ENCODE data around the gene TRIOBP. TPM values are rescaled to one million over a fixed set of nuclear protein-coding genes. Genes with fewer than 3 reads are reported as not detected.

The TRIOBP gene
- total and polyA plus RNA-seq, 2 donors (not counting 3 experiments of a cell fraction or from before 2014, with no cell fraction given): 60.6 to 104 TPM

GRCh38 chr22:37665487-37665886 lies 31.4 kb upstream of the TRIOBP start:
- intact Hi-C loops (cut with micrococcal nuclease): no loop called here
- FAIRE-seq (no peak), DNase-seq (ENCODE audit: low read depth, low spot score) (no peak)
- peaks cover 17% of the 10 kb centered on the region for H3K79me2 ChIP-seq (ENCODE audit: control insufficient read depth, insufficient read depth, low read length)
- no peaks in the 10 kb centered on the region for H3K4me1 ChIP-seq (ENCODE audit: control insufficient read depth, extremely low read depth, insufficient read depth, low read length)
- H3K27me3 ChIP-seq (ENCODE audit: control insufficient read depth in 2 of 2, insufficient read depth in 2 of 2, low read length in 2 of 2): no peaks in the 10 kb centered on the region
- peaks cover 0 to 10% of the 10 kb centered on the region in 2 experiments for H3K36me3 ChIP-seq (ENCODE audit: control insufficient read depth in 2 of 2, extremely low read depth in 1 of 2, insufficient read depth in 2 of 2, low read length in 2 of 2)
- dilution Hi-C loops (cut with MboI; ENCODE audit: extremely low pct_ligation_motif_present, low sequenced_read_pairs): no loop called here
- H3K9me1 ChIP-seq (replicated peaks; ENCODE audit: control insufficient read depth, extremely low read depth, insufficient read depth, low read length): no peaks in the 10 kb centered on the region
- no peaks in the 10 kb centered on the region for H3K9me3 ChIP-seq (replicated peaks; ENCODE audit: control insufficient read depth, insufficient read depth, low read length)
- H3K9ac ChIP-seq (replicated peaks; ENCODE audit: extremely low read depth, insufficient read depth, low read length): no peak overlapping the region
- no peak overlapping the region for H3K4me3 ChIP-seq (replicated peaks in 1 of 3; ENCODE audit: insufficient read depth in 1 of 3, low read depth in 1 of 3, low read length in 3 of 3)
- H3K27ac ChIP-seq (ENCODE audit: insufficient read depth, low read depth, low read length): no peak overlapping the region
- TF ChIP-seq GATA2 (IDR thresholded peaks at IDR 0.05; ENCODE audit: insufficient read depth, insufficient read length, low read depth, low read length): no peak
- TF ChIP-seq, protein P1, sequence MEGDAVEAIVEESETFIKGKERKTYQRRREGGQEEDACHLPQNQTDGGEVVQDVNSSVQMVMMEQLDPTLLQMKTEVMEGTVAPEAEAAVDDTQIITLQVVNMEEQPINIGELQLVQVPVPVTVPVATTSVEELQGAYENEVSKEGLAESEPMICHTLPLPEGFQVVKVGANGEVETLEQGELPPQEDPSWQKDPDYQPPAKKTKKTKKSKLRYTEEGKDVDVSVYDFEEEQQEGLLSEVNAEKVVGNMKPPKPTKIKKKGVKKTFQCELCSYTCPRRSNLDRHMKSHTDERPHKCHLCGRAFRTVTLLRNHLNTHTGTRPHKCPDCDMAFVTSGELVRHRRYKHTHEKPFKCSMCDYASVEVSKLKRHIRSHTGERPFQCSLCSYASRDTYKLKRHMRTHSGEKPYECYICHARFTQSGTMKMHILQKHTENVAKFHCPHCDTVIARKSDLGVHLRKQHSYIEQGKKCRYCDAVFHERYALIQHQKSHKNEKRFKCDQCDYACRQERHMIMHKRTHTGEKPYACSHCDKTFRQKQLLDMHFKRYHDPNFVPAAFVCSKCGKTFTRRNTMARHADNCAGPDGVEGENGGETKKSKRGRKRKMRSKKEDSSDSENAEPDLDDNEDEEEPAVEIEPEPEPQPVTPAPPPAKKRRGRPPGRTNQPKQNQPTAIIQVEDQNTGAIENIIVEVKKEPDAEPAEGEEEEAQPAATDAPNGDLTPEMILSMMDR (IDR thresholded peaks at IDR 0.05; ENCODE audit: extremely low read depth in 1 of 2, insufficient read depth in 1 of 2, low read depth in 1 of 2, low read length in 2 of 2): no peak
- TF ChIP-seq FOS (IDR thresholded peaks at IDR 0.05; ENCODE audit: borderline replicate concordance, insufficient read depth, low read length): no peak
- TF ChIP-seq JUN (IDR thresholded peaks at IDR 0.05; ENCODE audit: borderline replicate concordance, insufficient read depth, insufficient read length, low read depth): no peak
- TF ChIP-seq MYC (IDR thresholded peaks at IDR 0.05; ENCODE audit: low read depth, low read length): no peak
- no peak for TF ChIP-seq MAX (IDR thresholded peaks at IDR 0.05; ENCODE audit: insufficient read depth, insufficient read length)
- TF ChIP-seq POLR2A (IDR thresholded peaks at IDR 0.05; ENCODE audit: low read depth, low read length): no peak
- TF ChIP-seq EZH2 (IDR thresholded peaks at IDR 0.05; ENCODE audit: borderline replicate concordance, low read depth, low read length, severe bottlenecking): no peak
- TF ChIP-seq POLR2AphosphoS5 (IDR thresholded peaks at IDR 0.05; ENCODE audit: insufficient read depth, low read depth, low read length): no peak
- no peak overlapping the region for H2AFZ ChIP-seq (ENCODE audit: low read depth, low read length)
- ChIA-PET CTCF (interaction anchor here (8.6 kb wide), 1 partner anchor 17 kb away, joined by 220 read pairs; the partner anchor contains the start of gene NOL12), POLR2A (no interaction called here)
- BruUV-seq (replicated peaks): no TSS peak
- no peak overlapping the region for H3K4me2 ChIP-seq (ENCODE audit: insufficient read depth, low read length)
- no peaks in the 10 kb centered on the region for H4K20me1 ChIP-seq (replicated peaks; ENCODE audit: control insufficient read depth, extremely low read depth, insufficient read depth, low read length)

Data from endothelial cell of umbilical vein (primary cell).